DMS 273 (cell line): ENCODE data around the gene FZD1.
"Not testable (repeated sequence)": the region's sequence is repeated elsewhere in the genome, so short reads cannot be mapped to it uniquely, and the experiment has no call there.

Experiments
- DNase-seq: peaks from one replicate; lab custom pipeline; 2025; ENCODE audit not compliant: unreplicated experiment; lab: John Stamatoyannopoulos, UW

Gene FZD1

GRCh38 chr7:91295576-91295975, 31.3 kb downstream of the FZD1 start:
- peak; percentile 27 for DNase-seq

GRCh38 chr7:91297939-91298338, 33.7 kb downstream of the FZD1 start:
- no peak for DNase-seq

- no peak for DNase-seq
These were observed 35.9 kb downstream of the FZD1 start for GRCh38 chr7:91299952-91300775.

GRCh38 chr7:91302794-91303193, 38.6 kb downstream of the FZD1 start:
- DNase-seq = no peak

GRCh38 chr7:91306266-91306665, 42.0 kb downstream of the FZD1 start:
- no peak for DNase-seq

- no peak for DNase-seq
These were observed 43.2 kb downstream of the FZD1 start for GRCh38 chr7:91307467-91307866.

- DNase-seq = not testable (repeated sequence)
These were observed 44.0 kb downstream of the FZD1 start for GRCh38 chr7:91308191-91308590.

- no peak for DNase-seq
These were observed 46.7 kb downstream of the FZD1 start for GRCh38 chr7:91310830-91311460.

GRCh38 chr7:91311839-91312238, 47.6 kb downstream of the FZD1 start:
- DNase-seq = no peak

- no peak for DNase-seq
These were observed 48.9 kb downstream of the FZD1 start for GRCh38 chr7:91313113-91313512.

GRCh38 chr7:91314591-91315323, 50.5 kb downstream of the FZD1 start:
- no peak for DNase-seq

- DNase-seq = no peak
These were observed 52.2 kb downstream of the FZD1 start for GRCh38 chr7:91316426-91316825.

- no peak for DNase-seq
These were observed 55.1 kb downstream of the FZD1 start for GRCh38 chr7:91319351-91319750.

GRCh38 chr7:91320366-91321078, 56.3 kb downstream of the FZD1 start:
- DNase-seq = no peak
